ENCODE data around the gene TTC7B. TPM values are rescaled to one million over a fixed set of nuclear protein-coding genes. Genes with fewer than 3 reads are reported as not detected.

TTC7B gene
- total and polyA plus RNA-seq, 10 of the 15 experiments (the other 5 are each of a cell fraction or from before 2014, with no cell fraction given), result under 0.01 to 1.1 (median 0.26) TPM; not detected in 2

GRCh38 chr14:90554341-90554740 lies 261.9 kb downstream of the TTC7B start:
- Histone ChIP-seq H3K27me3 (replicated peaks in 1 of 2; ENCODE audit: control insufficient read depth in 2 of 2, insufficient read depth in 2 of 2, low read length in 1 of 2) (peaks cover 0 to 1% of the 10 kb centered on the region in 2 experiments; a peak in 2 of 4 replicates), H3K4me3 (no peak overlapping the region), H4K20me1 (ENCODE audit: control insufficient read depth, insufficient read depth) (no peaks in the 10 kb centered on the region), H3K79me2 (ENCODE audit: control insufficient read depth, insufficient read depth, low read length) (no peaks in the 10 kb centered on the region), H3K4me1 (ENCODE audit: control insufficient read depth, insufficient read depth, low read length) (no peaks in the 10 kb centered on the region), H3K36me3 (ENCODE audit: control insufficient read depth in 2 of 2, insufficient read depth in 2 of 2, low read length in 1 of 2) (no peaks in the 10 kb centered on the region), H3K4me2 (ENCODE audit: control insufficient read depth, insufficient read depth) (no peak overlapping the region), H3K27ac (ENCODE audit: control insufficient read depth, insufficient read depth) (no peak overlapping the region), H3K9ac (ENCODE audit: control insufficient read depth, insufficient read depth, low read length) (no peak overlapping the region), H2AFZ (ENCODE audit: control insufficient read depth, low read depth, low read length) (no peak overlapping the region), H3K9me3 (replicated peaks; ENCODE audit: control insufficient read depth, insufficient read depth, low read length) (no peaks in the 10 kb centered on the region)
- ChIA-PET POLR2A (no interaction called here), SMC1A (ENCODE audit: uncharacterized antibody, unreplicated experiment) (no interaction called here), CTCF (interaction anchor here (1.2 kb wide), 1 partner anchor 375 kb away, joined by 3 read pairs; no protein-coding TSS in a partner anchor), RAD21 (ENCODE audit: unreplicated experiment) (no interaction called here)
- no TSS peak for BruUV-seq (replicated peaks)
- in situ Hi-C loops (cut with MboI) (no loop called here), intact Hi-C loops (cut with micrococcal nuclease; ENCODE audit: unreplicated experiment) (no loop called here)
- TF ChIP-seq ZNF274 (IDR thresholded peaks at IDR 0.05; ENCODE audit: insufficient read depth, insufficient read length) (no peak), ZBTB11 (CRISPR knock-in tag; IDR thresholded peaks at IDR 0.05) (no peak), YBX1 (IDR thresholded peaks at IDR 0.05) (no peak), IKZF2 (IDR thresholded peaks at IDR 0.05) (no peak), MTA3 (IDR thresholded peaks at IDR 0.05; ENCODE audit: borderline replicate concordance, low read length) (no peak), NFXL1 (IDR thresholded peaks at IDR 0.05; ENCODE audit: borderline replicate concordance) (no peak), ZBED1 (IDR thresholded peaks at IDR 0.05; ENCODE audit: borderline replicate concordance) (no peak), BCL3 (IDR thresholded peaks at IDR 0.05; ENCODE audit: borderline replicate concordance, insufficient read depth, low read depth, low read length, poor library complexity, severe bottlenecking) (no peak), E2F4 (IDR thresholded peaks at IDR 0.05; ENCODE audit: low read depth, low read length) (no peak), ZNF622 (IDR thresholded peaks at IDR 0.05) (no peak), POLR2A (IDR thresholded peaks at IDR 0.05; ENCODE audit: low read depth, low read length) (no peak), BACH1 (IDR thresholded peaks at IDR 0.05; ENCODE audit: borderline replicate concordance) (no peak), JUNB (IDR thresholded peaks at IDR 0.05) (no peak), MEF2A (IDR thresholded peaks at IDR 0.05; ENCODE audit: insufficient read depth, low read depth, low read length) (no peak), ZNF207 (IDR thresholded peaks at IDR 0.05; ENCODE audit: borderline replicate concordance) (no peak), CHD2 (IDR thresholded peaks at IDR 0.05; ENCODE audit: borderline replicate concordance, low read depth, low read length) (no peak), EED (IDR thresholded peaks at IDR 0.05; ENCODE audit: low read depth) (no peak), CBX3 (IDR thresholded peaks at IDR 0.05; ENCODE audit: borderline replicate concordance, low read depth) (no peak)
- WGBS (ENCODE audit: insufficient coverage, insufficient replicate concordance, low lambda C conversion rate, missing lambda C conversion rate), result 60% methylated on average over 13 of the region's 13 CpGs
- DNase-seq (ENCODE audit: low read depth, low spot score) (no peak), ATAC-seq (no peak), FAIRE-seq (no peak)
